B cell (primary cell): ENCODE results near the gene RIC8A. TPM values are rescaled to one million over a fixed set of nuclear protein-coding genes. Genes with fewer than 3 reads are reported as not detected.

Experiments
- ATAC-seq: fragments of 200-7000 bp; cut with Tn5 transposase; one replicate; pipeline ENCODE4 v1.10.0; 2021; ENCODE audit warnings: low read depth, mild to moderate bottlenecking, moderate number of reproducible peaks, moderate library complexity
- CTCF ChIA-PET: fragments of 350-600 bp; sonication (Branson Sonifier 250); formaldehyde crosslinking; loops from one replicate; lab custom pipeline; 2021; ENCODE audit warnings: antibody characterized with exemption, inconsistent platforms; lab: Charles Lee
- POLR2A ChIA-PET: fragments of 350-600 bp; sonication (Branson Sonifier 250); formaldehyde crosslinking; loops from one replicate; lab custom pipeline; 2021; ENCODE audit warnings: antibody characterized with exemption; lab: Charles Lee
- DNase-seq: peaks from one replicate; pipeline ENCODE4 v3.0.0; 2013
- H2AFZ ChIP-seq: 2 replicates; pipeline ENCODE4 v1.6.1; 2012; ENCODE audit warnings: mild to moderate bottlenecking, low read depth, low read length; ENCODE audit not compliant: insufficient read depth, poor library complexity, severe bottlenecking
- H3K27ac ChIP-seq, 2 donors: 1 replicate in 1 of 2; 2 replicates in 1 of 2; pipeline ENCODE4 v1.5.1; 2012 to 2013; ENCODE audit warnings: low read length in 2 of 2, mild to moderate bottlenecking in 2 of 2, moderate library complexity in 1 of 2
- H3K27me3 ChIP-seq, 4 experiments: fragments of 200-600 bp in 1 of 4; sonication (generic) in 1 of 4; replicated peaks in 1 of 4; 1 replicate in 2 of 4; 2 replicates in 2 of 4; pipeline versions ENCODE4 v1.6.1 to v1.7.0; 2013 to 2016; ENCODE audit warnings: low read length in 3 of 4, mild to moderate bottlenecking in 2 of 4, mixed read lengths in 1 of 4, moderate library complexity in 1 of 4; ENCODE audit not compliant: insufficient read depth in 4 of 4, control insufficient read depth in 3 of 4; ENCODE audit errors: control extremely low read depth in 1 of 4
- H3K36me3 ChIP-seq, 2 experiments: replicated peaks in 1 of 2; 1 replicate in 1 of 2; 2 replicates in 1 of 2; pipeline versions ENCODE4 v1.6.1 to v1.7.1; 2013; ENCODE audit warnings: low read length in 1 of 2; ENCODE audit not compliant: insufficient read depth in 2 of 2, control insufficient read depth in 1 of 2; ENCODE audit errors: control extremely low read depth in 1 of 2, extremely low read depth in 1 of 2
- H3K4me1 ChIP-seq, 2 donors: fragments of 200-600 bp in 1 of 2; sonication (generic) in 1 of 2; 1 replicate in 1 of 2; 2 replicates in 1 of 2; pipeline versions ENCODE4 v1.5.1 to v1.6.1; 2013 to 2017; ENCODE audit warnings: low read length in 2 of 2; ENCODE audit not compliant: control insufficient read depth in 2 of 2, insufficient read depth in 2 of 2
- H3K4me2 ChIP-seq: replicated peaks from 2 replicates; pipeline ENCODE3; 2012; ENCODE audit warnings: mild to moderate bottlenecking, low read depth, low read length; ENCODE audit not compliant: poor library complexity, severe bottlenecking
- H3K4me3 ChIP-seq, 5 experiments: fragments of 200-600 bp in 1 of 5; sonication (generic) in 1 of 5; 1 replicate in 3 of 5; 2 replicates in 2 of 5; pipeline versions ENCODE4 v1.5.1 to v1.7.0; 2011 to 2016; ENCODE audit warnings: low read length in 4 of 5, mild to moderate bottlenecking in 4 of 5, low read depth in 2 of 5, control low read depth in 1 of 5, moderate library complexity in 1 of 5; ENCODE audit not compliant: insufficient read depth in 1 of 5; ENCODE audit errors: control extremely low read depth in 1 of 5, extremely low read depth in 1 of 5
- H3K79me2 ChIP-seq: fragments of 200-600 bp; sonication (generic); one replicate; pipeline ENCODE4 v1.6.0; 2016; ENCODE audit warnings: low read length; ENCODE audit not compliant: control insufficient read depth, insufficient read depth
- H3K9ac ChIP-seq: fragments of 200-600 bp; sonication (generic); 2 replicates; pipeline ENCODE4 v1.6.1; 2017; ENCODE audit warnings: mild to moderate bottlenecking, low read length, moderate library complexity
- H3K9me3 ChIP-seq, 3 donors: one replicate each; pipeline versions ENCODE4 v1.6.1 to v1.7.1; 2013; ENCODE audit warnings: low read length in 2 of 3; ENCODE audit not compliant: control insufficient read depth in 2 of 3, insufficient read depth in 1 of 3; ENCODE audit errors: control extremely low read depth in 1 of 3
- H4K20me1 ChIP-seq: 2 replicates; pipeline ENCODE4 v1.6.0; 2012; ENCODE audit warnings: mild to moderate bottlenecking, low read length; ENCODE audit not compliant: insufficient read depth, control insufficient read depth, poor library complexity, severe bottlenecking
- H3K27ac Mint-ChIP-seq: one replicate; pipeline ENCODE4 v1.8.0; 2021; ENCODE audit warnings: mixed read lengths
- H3K27me3 Mint-ChIP-seq: one replicate; pipeline ENCODE4 v1.8.0; 2021; ENCODE audit warnings: mixed read lengths
- H3K4me1 Mint-ChIP-seq: one replicate; pipeline ENCODE4 v1.8.0; 2021; ENCODE audit warnings: mixed read lengths
- H3K4me3 Mint-ChIP-seq: one replicate; pipeline ENCODE4 v1.8.0; 2021; ENCODE audit warnings: mixed read lengths
- H3K9me3 Mint-ChIP-seq: one replicate; pipeline ENCODE4 v1.8.0; 2022; ENCODE audit warnings: mixed read lengths; ENCODE audit not compliant: insufficient read depth
- CTCF ChIP-seq: fragments of 200-600 bp; IDR thresholded peaks from one replicate; pipeline ENCODE4 v1.8.0; 2022; ENCODE audit warnings: antibody characterized with exemption, mild to moderate bottlenecking
- EZH2 ChIP-seq: IDR thresholded peaks from 2 replicates; pipeline ENCODE4 v1.6.1; 2012; ENCODE audit warnings: borderline replicate concordance, low read depth, mild to moderate bottlenecking, moderate library complexity, low read length; ENCODE audit not compliant: insufficient read depth, poor library complexity, severe bottlenecking
- WGBS: methylation state at CpG from one replicate; pipeline ENCODE4 v1.1.5; 2013; ENCODE audit warnings: missing lambda C conversion rate; ENCODE audit not compliant: insufficient coverage; 5-methylcytosine and 5-hydroxymethylcytosine counted together
- intact Hi-C: fragments of 100-400 bp; cut with micrococcal nuclease; formaldehyde crosslinking; loops from one replicate; pipeline ENCODE4 v1.10.0; 2022
- polyA plus RNA-seq: library from polyadenylated mRNA; depleted of rRNA; stranded (reverse); fragments of >200 nt; gene quantifications from 2 replicates; pipeline ENCODE4 v1.2.3, GENCODE V29; 2012
- total RNA-seq, 2 donors: library from RNA; stranded (reverse); fragments of 120-200 nt in 1 of 2; gene quantifications; 1 replicate in 1 of 2; 2 replicates in 1 of 2; pipeline versions ENCODE4 v1.2.3 to v1.2.4, GENCODE V29; 2013 to 2022

Gene RIC8A
- total and polyA plus RNA-seq, 2 donors (not counting 1 experiment from before 2014, with no cell fraction given) = 100 to 102 TPM

- intact Hi-C loops = loop anchor here (1.0 to 2.0 kb wide), 4 partner anchors 19 to 115 kb away; no protein-coding TSS in a partner anchor
Observed at GRCh38 chr11:250274-250673, 42.8 kb downstream of the RIC8A start.

More at GRCh38 chr11:250274-250673, 42.8 kb downstream of the RIC8A start:
- Histone ChIP-seq H3K4me2 (no peak overlapping the region), H4K20me1 (no peaks in the 10 kb centered on the region), H3K9me3 (no peaks in the 10 kb centered on the region), H2AFZ (no peak overlapping the region), H3K9ac (no peak overlapping the region), H3K36me3 (peaks cover 2 to 77% of the 10 kb centered on the region in 2 experiments), H3K4me3 (no peak overlapping the region), H3K4me1 (peaks cover 0 to 5% of the 10 kb centered on the region in 2 donors), H3K79me2 (peaks cover 12% of the 10 kb centered on the region), H3K27ac (no peak overlapping the region), H3K27me3 (no peaks in the 10 kb centered on the region)
- Mint-ChIP-seq H3K4me1 (peaks cover 4% of the 10 kb centered on the region), H3K9me3 (no peaks in the 10 kb centered on the region), H3K27ac (no peak overlapping the region), H3K4me3 (no peak overlapping the region), H3K27me3 (no peaks in the 10 kb centered on the region)
- DNase-seq = no peak
- ChIA-PET CTCF (interaction anchor here (0.6 to 6.2 kb wide), 39 partner anchors 9 to 508 kb away, joined by 3 to 82 read pairs (median 8); partner anchors contain the start of genes BET1L, IFITM2, IFITM5 and NLRP6), POLR2A (interaction anchor here (1.0 to 1.7 kb wide), 8 partner anchors 13 to 112 kb away, joined by 3 to 9 read pairs (median 3); no protein-coding TSS in a partner anchor)
- no peak for TF ChIP-seq CTCF
- TF ChIP-seq EZH2 = no peak
- no peak for ATAC-seq
- 100% methylated on average over 2 of the region's 5 CpGs for WGBS
